GM12878 (cell line): Measurements from ENCODE around the gene ZNF816.

Source experiments
- CHD2 ChIP-seq: IDR thresholded peaks from 2 replicates; pipeline ENCODE4 v1.6.1; 2011; ENCODE audit warnings: low read depth, low read length, improper control_type of control experiment, borderline replicate concordance
- EGR1 ChIP-seq, 2 experiments: IDR thresholded peaks; 1 replicate in 1 of 2; 2 replicates in 1 of 2; pipeline ENCODE4 v1.6.1; 2011 to 2012; ENCODE audit warnings: low read depth in 2 of 2, low read length in 2 of 2, borderline replicate concordance in 1 of 2, mild to moderate bottlenecking in 1 of 2, moderate library complexity in 1 of 2
- EP300 ChIP-seq, 2 experiments: fragments of 150-350 bp in 1 of 2; IDR thresholded peaks; 2 replicates each; pipeline ENCODE4 v1.6.1; 2011 to 2012; ENCODE audit warnings: low read depth in 2 of 2, low read length in 2 of 2, borderline replicate concordance in 1 of 2, improper control_type of control experiment in 1 of 2, inconsistent platforms in 1 of 2; ENCODE audit not compliant: control insufficient read depth in 1 of 2
- NR2F1 ChIP-seq: fragments of 450-650 bp; conservative IDR thresholded peaks from 2 replicates; pipeline ENCODE4 v1.6.1; 2017; ENCODE audit warnings: mild to moderate bottlenecking
- PAX8 ChIP-seq: fragments of 450-650 bp; IDR thresholded peaks from 2 replicates; pipeline ENCODE4 v1.6.1; 2017; ENCODE audit warnings: mild to moderate bottlenecking, moderate library complexity
- SMC3 ChIP-seq: IDR thresholded peaks from 2 replicates; pipeline ENCODE4 v1.6.1; 2011; ENCODE audit warnings: low read length, improper control_type of control experiment, borderline replicate concordance
- SUZ12 ChIP-seq: fragments of 200-600 bp; sonication (generic); IDR thresholded peaks from one replicate; pipeline ENCODE4 v1.6.1; 2018; ENCODE audit warnings: antibody characterized with exemption, mild to moderate bottlenecking; ENCODE audit not compliant: unreplicated experiment
- TF ChIP-seq, protein P1 (sequence below): fragments of 450-650 bp; IDR thresholded peaks from 2 replicates; pipeline ENCODE4 v1.6.1; 2017; ENCODE audit warnings: mild to moderate bottlenecking, moderate library complexity
- TF ChIP-seq, protein P2 (sequence below): fragments of 450-650 bp; IDR thresholded peaks from 2 replicates; pipeline ENCODE4 v1.6.1; 2017; ENCODE audit warnings: antibody characterized with exemption, mild to moderate bottlenecking, moderate library complexity

DNA sequence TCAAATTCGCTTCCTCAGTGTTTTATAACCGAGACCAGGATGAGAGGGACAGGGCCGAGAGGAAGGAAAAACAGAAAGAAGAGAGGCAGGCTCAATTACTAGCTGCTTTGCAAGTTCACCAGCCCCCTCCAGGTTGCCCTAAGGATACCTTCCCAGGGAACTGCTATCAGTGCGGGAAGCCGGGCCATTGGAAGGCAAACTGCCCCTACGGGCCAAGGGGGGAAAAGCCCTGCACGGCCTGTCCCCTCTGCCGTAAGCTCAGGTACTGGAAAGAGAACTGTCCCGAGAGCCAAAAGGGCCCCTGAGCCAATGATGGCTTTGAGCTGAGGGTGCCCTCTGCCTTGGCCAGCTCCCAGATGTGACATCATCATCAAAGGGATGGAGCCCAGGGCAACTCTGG, 47.8 kb upstream of the ZNF816 start:
- TF ChIP-seq PAX8, result no peak
- TF ChIP-seq, protein P1, sequence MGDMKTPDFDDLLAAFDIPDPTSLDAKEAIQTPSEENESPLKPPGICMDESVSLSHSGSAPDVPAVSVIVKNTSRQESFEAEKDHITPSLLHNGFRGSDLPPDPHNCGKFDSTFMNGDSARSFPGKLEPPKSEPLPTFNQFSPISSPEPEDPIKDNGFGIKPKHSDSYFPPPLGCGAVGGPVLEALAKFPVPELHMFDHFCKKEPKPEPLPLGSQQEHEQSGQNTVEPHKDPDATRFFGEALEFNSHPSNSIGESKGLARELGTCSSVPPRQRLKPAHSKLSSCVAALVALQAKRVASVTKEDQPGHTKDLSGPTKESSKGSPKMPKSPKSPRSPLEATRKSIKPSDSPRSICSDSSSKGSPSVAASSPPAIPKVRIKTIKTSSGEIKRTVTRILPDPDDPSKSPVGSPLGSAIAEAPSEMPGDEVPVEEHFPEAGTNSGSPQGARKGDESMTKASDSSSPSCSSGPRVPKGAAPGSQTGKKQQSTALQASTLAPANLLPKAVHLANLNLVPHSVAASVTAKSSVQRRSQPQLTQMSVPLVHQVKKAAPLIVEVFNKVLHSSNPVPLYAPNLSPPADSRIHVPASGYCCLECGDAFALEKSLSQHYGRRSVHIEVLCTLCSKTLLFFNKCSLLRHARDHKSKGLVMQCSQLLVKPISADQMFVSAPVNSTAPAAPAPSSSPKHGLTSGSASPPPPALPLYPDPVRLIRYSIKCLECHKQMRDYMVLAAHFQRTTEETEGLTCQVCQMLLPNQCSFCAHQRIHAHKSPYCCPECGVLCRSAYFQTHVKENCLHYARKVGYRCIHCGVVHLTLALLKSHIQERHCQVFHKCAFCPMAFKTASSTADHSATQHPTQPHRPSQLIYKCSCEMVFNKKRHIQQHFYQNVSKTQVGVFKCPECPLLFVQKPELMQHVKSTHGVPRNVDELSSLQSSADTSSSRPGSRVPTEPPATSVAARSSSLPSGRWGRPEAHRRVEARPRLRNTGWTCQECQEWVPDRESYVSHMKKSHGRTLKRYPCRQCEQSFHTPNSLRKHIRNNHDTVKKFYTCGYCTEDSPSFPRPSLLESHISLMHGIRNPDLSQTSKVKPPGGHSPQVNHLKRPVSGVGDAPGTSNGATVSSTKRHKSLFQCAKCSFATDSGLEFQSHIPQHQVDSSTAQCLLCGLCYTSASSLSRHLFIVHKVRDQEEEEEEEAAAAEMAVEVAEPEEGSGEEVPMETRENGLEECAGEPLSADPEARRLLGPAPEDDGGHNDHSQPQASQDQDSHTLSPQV, result no peak
- no peak for TF ChIP-seq EGR1 (IDR thresholded peaks at IDR 0.05; ENCODE audit: borderline replicate concordance in 1 of 2, low read depth in 2 of 2, low read length in 2 of 2)
- TF ChIP-seq, protein P2, sequence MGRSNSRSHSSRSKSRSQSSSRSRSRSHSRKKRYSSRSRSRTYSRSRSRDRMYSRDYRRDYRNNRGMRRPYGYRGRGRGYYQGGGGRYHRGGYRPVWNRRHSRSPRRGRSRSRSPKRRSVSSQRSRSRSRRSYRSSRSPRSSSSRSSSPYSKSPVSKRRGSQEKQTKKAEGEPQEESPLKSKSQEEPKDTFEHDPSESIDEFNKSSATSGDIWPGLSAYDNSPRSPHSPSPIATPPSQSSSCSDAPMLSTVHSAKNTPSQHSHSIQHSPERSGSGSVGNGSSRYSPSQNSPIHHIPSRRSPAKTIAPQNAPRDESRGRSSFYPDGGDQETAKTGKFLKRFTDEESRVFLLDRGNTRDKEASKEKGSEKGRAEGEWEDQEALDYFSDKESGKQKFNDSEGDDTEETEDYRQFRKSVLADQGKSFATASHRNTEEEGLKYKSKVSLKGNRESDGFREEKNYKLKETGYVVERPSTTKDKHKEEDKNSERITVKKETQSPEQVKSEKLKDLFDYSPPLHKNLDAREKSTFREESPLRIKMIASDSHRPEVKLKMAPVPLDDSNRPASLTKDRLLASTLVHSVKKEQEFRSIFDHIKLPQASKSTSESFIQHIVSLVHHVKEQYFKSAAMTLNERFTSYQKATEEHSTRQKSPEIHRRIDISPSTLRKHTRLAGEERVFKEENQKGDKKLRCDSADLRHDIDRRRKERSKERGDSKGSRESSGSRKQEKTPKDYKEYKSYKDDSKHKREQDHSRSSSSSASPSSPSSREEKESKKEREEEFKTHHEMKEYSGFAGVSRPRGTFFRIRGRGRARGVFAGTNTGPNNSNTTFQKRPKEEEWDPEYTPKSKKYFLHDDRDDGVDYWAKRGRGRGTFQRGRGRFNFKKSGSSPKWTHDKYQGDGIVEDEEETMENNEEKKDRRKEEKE, result no peak
- TF ChIP-seq SMC3, result no peak
- no peak for TF ChIP-seq NR2F1
- TF ChIP-seq EP300 (IDR thresholded peaks at IDR 0.05; ENCODE audit: borderline replicate concordance in 1 of 2, control insufficient read depth in 1 of 2, low read depth in 2 of 2, low read length in 2 of 2), result no peak
- no peak for TF ChIP-seq CHD2
- no peak for TF ChIP-seq SUZ12
